ENCODE data around the gene BIRC2. TPM values are rescaled to one million over a fixed set of nuclear protein-coding genes. Genes with fewer than 3 reads are reported as not detected.

The BIRC2 gene
- total RNA-seq, 2 donors from 2014 or later = 45.4 to 55.3 TPM

DNA sequence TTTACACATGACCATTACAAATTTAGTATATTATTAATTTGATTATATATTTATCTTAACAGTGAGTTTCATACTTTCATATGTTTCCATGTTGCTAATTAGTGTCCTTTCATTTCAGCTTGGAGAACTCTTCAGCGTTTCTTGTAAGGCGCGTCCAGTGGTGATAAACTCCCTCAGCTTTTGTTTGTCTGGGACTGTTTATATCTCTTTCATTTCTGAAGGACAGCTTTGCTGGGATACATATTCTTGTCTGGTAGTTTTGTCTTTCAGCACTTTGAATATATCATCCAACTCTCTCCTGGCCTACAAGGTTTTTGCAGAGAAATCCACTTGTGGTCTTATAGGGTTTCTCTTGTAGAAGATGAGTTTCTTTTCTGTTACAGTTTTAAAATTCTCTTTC, 12.4 kb downstream of the BIRC2 start:
- no peak for DNase-seq
- Histone ChIP-seq H3K27me3 (ENCODE audit: control insufficient read depth, insufficient read depth, low read length, poor library complexity, severe bottlenecking) (no peaks in the 10 kb centered on the region), H3K9ac (ENCODE audit: extremely low read depth, low read length, poor library complexity, severe bottlenecking) (no peak overlapping the region), H3K4me1 (ENCODE audit: control insufficient read depth, insufficient read depth, low read length) (no peaks in the 10 kb centered on the region), H3K27ac (ENCODE audit: low read depth, low read length) (no peak overlapping the region), H3K36me3 (ENCODE audit: control insufficient read depth, insufficient read depth, low read length) (peaks cover 76% of the 10 kb centered on the region), H3K4me3 (ENCODE audit: low read length) (peak overlapping the region; percentile 25), H3K9me3 (ENCODE audit: control insufficient read depth, low read length) (peaks cover 40% of the 10 kb centered on the region)
- 85 to 98% methylated on average over 3 of the region's 3 CpGs for WGBS, 2 experiments (ENCODE audit: insufficient coverage in 1 of 2, insufficient read length in 1 of 2)
- Mint-ChIP-seq H3K27me3 (ENCODE audit: insufficient read depth) (no peaks in the 10 kb centered on the region), H3K9me3 (peaks cover 5% of the 10 kb centered on the region), H3K4me1 (no peaks in the 10 kb centered on the region), H3K36me3 (ENCODE audit: low read depth) (peaks cover 71% of the 10 kb centered on the region), H3K4me3 (no peak overlapping the region), H3K27ac (no peak overlapping the region)
- TF ChIP-seq, protein P1, sequence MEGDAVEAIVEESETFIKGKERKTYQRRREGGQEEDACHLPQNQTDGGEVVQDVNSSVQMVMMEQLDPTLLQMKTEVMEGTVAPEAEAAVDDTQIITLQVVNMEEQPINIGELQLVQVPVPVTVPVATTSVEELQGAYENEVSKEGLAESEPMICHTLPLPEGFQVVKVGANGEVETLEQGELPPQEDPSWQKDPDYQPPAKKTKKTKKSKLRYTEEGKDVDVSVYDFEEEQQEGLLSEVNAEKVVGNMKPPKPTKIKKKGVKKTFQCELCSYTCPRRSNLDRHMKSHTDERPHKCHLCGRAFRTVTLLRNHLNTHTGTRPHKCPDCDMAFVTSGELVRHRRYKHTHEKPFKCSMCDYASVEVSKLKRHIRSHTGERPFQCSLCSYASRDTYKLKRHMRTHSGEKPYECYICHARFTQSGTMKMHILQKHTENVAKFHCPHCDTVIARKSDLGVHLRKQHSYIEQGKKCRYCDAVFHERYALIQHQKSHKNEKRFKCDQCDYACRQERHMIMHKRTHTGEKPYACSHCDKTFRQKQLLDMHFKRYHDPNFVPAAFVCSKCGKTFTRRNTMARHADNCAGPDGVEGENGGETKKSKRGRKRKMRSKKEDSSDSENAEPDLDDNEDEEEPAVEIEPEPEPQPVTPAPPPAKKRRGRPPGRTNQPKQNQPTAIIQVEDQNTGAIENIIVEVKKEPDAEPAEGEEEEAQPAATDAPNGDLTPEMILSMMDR (conservative IDR thresholded peaks at IDR 0.05) = no peak

DNA sequence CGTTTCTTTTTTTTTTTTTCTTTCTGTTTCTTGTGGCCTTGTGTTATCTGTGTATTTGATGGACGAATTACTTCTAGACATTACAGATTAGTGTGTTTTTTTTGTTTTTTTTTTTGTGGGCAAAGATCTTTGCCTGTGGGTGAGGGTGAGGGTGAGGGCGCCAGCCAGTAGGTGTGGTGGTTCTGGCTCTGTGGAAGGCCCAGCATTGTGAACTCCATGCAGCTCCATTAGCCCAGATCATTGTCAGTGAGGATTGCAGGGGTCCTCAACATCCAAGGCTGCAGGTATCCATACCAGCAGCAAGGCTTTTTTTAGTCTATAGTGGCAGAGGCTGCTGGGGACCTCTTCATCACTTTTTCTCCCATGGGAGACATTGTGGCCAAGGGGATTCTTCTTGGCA, 13.7 kb downstream of the BIRC2 start:
- peaks cover 6% of the 10 kb centered on the region for H3K4me1 Mint-ChIP-seq
- peaks cover 71% of the 10 kb centered on the region for H3K36me3 Mint-ChIP-seq (ENCODE audit: low read depth)
- no peaks in the 10 kb centered on the region for H3K4me1 ChIP-seq (ENCODE audit: control insufficient read depth, insufficient read depth, low read length)

DNA sequence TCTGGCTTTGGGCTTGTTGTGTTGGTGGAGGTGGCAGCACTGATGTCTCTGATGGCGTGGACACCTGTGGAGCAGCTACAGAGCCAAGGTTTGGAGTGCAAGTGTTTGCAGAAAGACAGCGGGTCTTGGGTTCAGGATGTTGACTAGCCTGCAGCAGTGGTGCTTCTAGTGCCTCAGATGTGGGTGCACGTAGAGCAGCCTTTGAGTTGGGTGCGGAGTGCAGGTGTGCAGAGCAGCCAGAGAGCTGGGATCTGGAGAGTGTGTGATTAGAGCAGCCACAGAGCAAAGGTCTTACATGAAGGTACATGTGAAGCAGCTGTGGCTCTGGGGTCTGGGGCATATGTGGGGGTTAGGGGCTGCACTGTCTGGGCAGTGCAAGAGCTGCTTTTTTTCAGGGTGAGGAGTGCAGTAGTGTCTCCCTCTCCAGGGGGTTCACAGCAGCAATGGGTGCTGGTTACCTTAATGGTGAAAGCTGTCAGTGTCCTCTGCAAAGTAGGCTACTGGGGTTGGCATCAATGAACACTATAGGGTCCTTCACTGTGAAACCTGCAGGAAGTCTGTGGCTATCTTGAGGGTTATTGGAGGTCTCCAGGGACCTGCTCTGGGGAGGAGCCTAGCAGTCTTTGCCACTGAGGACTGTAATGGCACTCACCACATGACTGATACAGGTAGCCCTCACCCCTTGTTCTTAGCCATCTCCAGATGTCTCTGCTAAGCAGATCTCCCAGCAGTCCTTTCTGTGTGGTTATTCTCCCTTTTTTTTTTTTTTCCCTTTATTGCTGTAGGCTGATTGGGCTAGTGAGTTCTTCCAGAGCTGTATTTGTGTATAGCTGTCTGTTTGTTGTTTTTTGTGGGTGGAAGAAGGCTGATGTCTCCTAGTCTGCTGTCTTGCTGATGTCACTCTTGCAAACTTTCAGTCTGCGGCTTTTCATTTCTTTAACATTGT, 14.3 kb downstream of the BIRC2 start:
- H3K36me3 ChIP-seq (ENCODE audit: control insufficient read depth, insufficient read depth, low read length) = peaks cover 85% of the 10 kb centered on the region
- H3K27me3 Mint-ChIP-seq (ENCODE audit: insufficient read depth) = no peaks in the 10 kb centered on the region
- H3K36me3 Mint-ChIP-seq (ENCODE audit: low read depth) = peaks cover 72% of the 10 kb centered on the region
- no peak for DNase-seq
- H3K4me3 Mint-ChIP-seq = no peak overlapping the region
- H3K9ac ChIP-seq (ENCODE audit: extremely low read depth, low read length, poor library complexity, severe bottlenecking) = no peak overlapping the region
- H3K4me1 Mint-ChIP-seq = peaks cover 6% of the 10 kb centered on the region
- H3K4me3 ChIP-seq (ENCODE audit: low read length) = no peak overlapping the region
- TF ChIP-seq, protein P1 (conservative IDR thresholded peaks at IDR 0.05) = no peak
- H3K4me1 ChIP-seq (ENCODE audit: control insufficient read depth, insufficient read depth, low read length) = no peaks in the 10 kb centered on the region
- H3K27ac Mint-ChIP-seq = peak overlapping the region; percentile 14
- H3K27ac ChIP-seq (ENCODE audit: low read depth, low read length) = no peak overlapping the region
- peaks cover 24% of the 10 kb centered on the region for H3K9me3 ChIP-seq (ENCODE audit: control insufficient read depth, low read length)
- 89 to 99% methylated on average over 3 to 5 of the region's 5 CpGs for WGBS, 2 experiments (ENCODE audit: insufficient coverage in 1 of 2, insufficient read length in 1 of 2)
- H3K9me3 Mint-ChIP-seq = no peaks in the 10 kb centered on the region
- no peaks in the 10 kb centered on the region for H3K27me3 ChIP-seq (ENCODE audit: control insufficient read depth, insufficient read depth, low read length, poor library complexity, severe bottlenecking)

More for the DNA sequence above, 13.7 kb downstream of the BIRC2 start:
- DNase-seq = no peak
- TF ChIP-seq, protein P1 (conservative IDR thresholded peaks at IDR 0.05) = no peak
- peaks cover under 1% of the 10 kb centered on the region for H3K9me3 Mint-ChIP-seq
- H3K27me3 Mint-ChIP-seq (ENCODE audit: insufficient read depth) = no peaks in the 10 kb centered on the region
- no peak overlapping the region for H3K9ac ChIP-seq (ENCODE audit: extremely low read depth, low read length, poor library complexity, severe bottlenecking)
- H3K4me3 Mint-ChIP-seq = no peak overlapping the region
- no peak overlapping the region for H3K27ac ChIP-seq (ENCODE audit: low read depth, low read length)
- 90% methylated on average over 3 of the region's 3 CpGs; no CpG with 5 or more reads in 1 of the 2 experiments for WGBS, 2 experiments (ENCODE audit: insufficient coverage in 1 of 2, insufficient read length in 1 of 2)
- peaks cover 27% of the 10 kb centered on the region for H3K9me3 ChIP-seq (ENCODE audit: control insufficient read depth, low read length)
- no peak overlapping the region for H3K27ac Mint-ChIP-seq
- H3K4me3 ChIP-seq (ENCODE audit: low read length) = no peak overlapping the region
- H3K27me3 ChIP-seq (ENCODE audit: control insufficient read depth, insufficient read depth, low read length, poor library complexity, severe bottlenecking) = no peaks in the 10 kb centered on the region
- H3K36me3 ChIP-seq (ENCODE audit: control insufficient read depth, insufficient read depth, low read length) = peaks cover 81% of the 10 kb centered on the region
